Measurements from ENCODE around the gene USP33. TPM values are rescaled to one million over a fixed set of nuclear protein-coding genes. Genes with fewer than 3 reads are reported as not detected.

USP33 gene
- total RNA-seq, 2 experiments from 2014 or later: 35.8 to 36.2 TPM

GRCh38 chr1:77779529-77780281 is 20.1 kb upstream of the USP33 start, which contains the start of gene MIGA1:
Gene MIGA1 (plus strand): TSS chr1:77779649. CDS start chr1:77783253, 3,604 bp downstream.
- peak within 1 kb of the TSS; percentile 98 for H3K4me3 Mint-ChIP-seq
- H3K9me3 Mint-ChIP-seq: peaks cover 2% of the 10 kb centered on the region
- intact Hi-C loops (cut with micrococcal nuclease): no loop called here
- H3K27me3 Mint-ChIP-seq: no peaks in the 10 kb centered on the region
- POLR2A ChIA-PET: interaction anchor here (0.8 to 2.0 kb wide), 8 partner anchors 10 to 329 kb away, joined by 3 to 9 read pairs (median 4); partner anchors contain the start of genes DNAJB4, FUBP1 and ZZZ3
- H3K36me3 Mint-ChIP-seq (ENCODE audit: low read depth): peaks cover 12% of the 10 kb centered on the region
- ATAC-seq (peak; percentile 98), DNase-seq (peak; percentile 91)
- TF ChIP-seq CTCF (IDR thresholded peaks at IDR 0.05): no peak
- CTCF ChIA-PET: interaction anchor here (1.0 to 1.4 kb wide), 5 partner anchors 23 to 199 kb away, joined by 3 to 5 read pairs (median 3); partner anchors contain the start of gene FUBP1
- peak within 1 kb of the TSS; percentile 93 for H3K27ac Mint-ChIP-seq
- H3K4me1 Mint-ChIP-seq (ENCODE audit: low read depth): peaks cover 35% of the 10 kb centered on the region

- Mint-ChIP-seq H3K36me3 (ENCODE audit: low read depth) (no peaks in the 10 kb centered on the region), H3K4me3 (no peak overlapping the region), H3K27me3 (no peaks in the 10 kb centered on the region), H3K9me3 (no peaks in the 10 kb centered on the region), H3K27ac (no peak overlapping the region), H3K4me1 (ENCODE audit: low read depth) (peaks cover 16% of the 10 kb centered on the region)
- TF ChIP-seq CTCF (IDR thresholded peaks at IDR 0.05): no peak
- DNase-seq: no peak
- POLR2A ChIA-PET: interaction anchor here (0.5 to 1.6 kb wide), 3 partner anchors 9 to 228 kb away, joined by 3 to 5 read pairs (median 3); partner anchors contain the start of gene DNAJB4
- no peak for ATAC-seq
- CTCF ChIA-PET: no interaction called here
- intact Hi-C loops (cut with micrococcal nuclease): no loop called here
These were observed 16.5 kb upstream of the USP33 start for GRCh38 chr1:77776007-77776700.

GRCh38 chr1:77768006-77768405 is 8.4 kb upstream of the USP33 start:
- no peak for TF ChIP-seq CTCF (IDR thresholded peaks at IDR 0.05)
- Mint-ChIP-seq H3K9me3 (no peaks in the 10 kb centered on the region), H3K4me1 (ENCODE audit: low read depth) (peaks cover 3% of the 10 kb centered on the region), H3K27me3 (no peaks in the 10 kb centered on the region), H3K27ac (no peak overlapping the region), H3K36me3 (ENCODE audit: low read depth) (no peaks in the 10 kb centered on the region), H3K4me3 (no peak overlapping the region)
- ATAC-seq (no peak), DNase-seq (no peak)
- intact Hi-C loops (cut with micrococcal nuclease): no loop called here
- ChIA-PET POLR2A (interaction anchor here (1.0 kb wide), 1 partner anchor 17 kb away, joined by 3 read pairs; no protein-coding TSS in a partner anchor), CTCF (interaction anchor here (0.8 kb wide), 1 partner anchor 126 kb away, joined by 3 read pairs; no protein-coding TSS in a partner anchor)

- no peak overlapping the region for H3K4me3 Mint-ChIP-seq
- ATAC-seq: no peak
- TF ChIP-seq CTCF (IDR thresholded peaks at IDR 0.05): no peak
- intact Hi-C loops (cut with micrococcal nuclease): no loop called here
- H3K27ac Mint-ChIP-seq: no peak overlapping the region
- H3K4me1 Mint-ChIP-seq (ENCODE audit: low read depth): peaks cover 20% of the 10 kb centered on the region
- CTCF ChIA-PET: no interaction called here
- POLR2A ChIA-PET: interaction anchor here (1.0 kb wide), 1 partner anchor 17 kb away, joined by 3 read pairs; the partner anchor contains the start of gene MIGA1
- H3K9me3 Mint-ChIP-seq: no peaks in the 10 kb centered on the region
- DNase-seq: no peak
- H3K36me3 Mint-ChIP-seq (ENCODE audit: low read depth): no peaks in the 10 kb centered on the region
- no peaks in the 10 kb centered on the region for H3K27me3 Mint-ChIP-seq
These were observed 2.4 kb upstream of the USP33 start for GRCh38 chr1:77762072-77762476.

Data from activated CD8-positive, alpha-beta T cell treated with anti-CD3 and anti-CD28 coated beads for 36 hours (primary cell).